GM21717 (cell line): Measurements from ENCODE around the gene STX4.
"Not testable (repeated sequence)": the region's sequence is repeated elsewhere in the genome, so short reads cannot be mapped to it uniquely, and the experiment has no call there.

Experiments
- ATAC-seq: cut with Tn5 transposase; IDR thresholded peaks from one replicate; pipeline ENCODE4 v1.9.1; 2021; ENCODE audit warnings: mild to moderate bottlenecking, moderate library complexity; ENCODE audit not compliant: unreplicated experiment

The STX4 gene

DNA sequence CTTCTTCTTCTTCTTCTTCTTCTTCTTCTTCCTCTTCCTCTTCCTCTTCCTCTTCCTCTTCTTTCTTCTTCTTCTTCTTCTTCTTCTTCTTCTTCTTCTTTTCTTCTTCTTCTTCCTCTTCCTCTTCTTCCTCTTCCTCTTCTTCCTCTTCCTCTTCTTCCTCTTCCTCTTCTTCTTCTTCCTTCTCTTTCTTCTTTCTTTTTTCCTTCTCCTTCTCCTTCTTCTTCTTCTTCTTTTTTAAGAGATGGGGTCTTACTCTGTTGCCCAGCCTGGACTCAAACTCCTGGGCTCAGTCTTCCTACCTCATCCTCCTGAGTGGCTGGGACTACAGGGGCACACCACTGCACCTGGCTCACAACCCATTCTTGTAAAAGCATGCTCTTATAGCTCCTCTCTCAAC, 20.1 kb upstream of the STX4 start:
- ATAC-seq = not testable (repeated sequence)

DNA sequence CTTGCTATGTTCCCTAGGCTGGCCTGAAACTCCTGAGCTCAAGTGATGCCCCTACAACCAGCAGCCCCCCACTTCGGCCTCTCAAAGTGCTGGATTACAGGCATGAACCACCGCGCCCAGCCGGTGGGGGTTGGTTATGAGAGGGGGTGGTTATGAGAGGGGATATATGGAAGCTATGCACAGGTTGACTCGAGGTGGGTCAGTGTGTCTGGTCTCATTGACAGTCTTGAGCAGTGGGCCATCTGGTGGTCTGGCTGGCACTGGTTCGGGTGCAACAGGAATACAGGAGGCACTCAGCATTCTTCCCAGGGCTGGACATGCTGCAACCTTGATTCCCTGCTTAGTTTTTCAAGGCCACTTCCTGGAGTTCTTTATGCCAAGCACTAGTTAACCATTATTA, 17.3 kb upstream of the STX4 start:
- ATAC-seq = no peak

DNA sequence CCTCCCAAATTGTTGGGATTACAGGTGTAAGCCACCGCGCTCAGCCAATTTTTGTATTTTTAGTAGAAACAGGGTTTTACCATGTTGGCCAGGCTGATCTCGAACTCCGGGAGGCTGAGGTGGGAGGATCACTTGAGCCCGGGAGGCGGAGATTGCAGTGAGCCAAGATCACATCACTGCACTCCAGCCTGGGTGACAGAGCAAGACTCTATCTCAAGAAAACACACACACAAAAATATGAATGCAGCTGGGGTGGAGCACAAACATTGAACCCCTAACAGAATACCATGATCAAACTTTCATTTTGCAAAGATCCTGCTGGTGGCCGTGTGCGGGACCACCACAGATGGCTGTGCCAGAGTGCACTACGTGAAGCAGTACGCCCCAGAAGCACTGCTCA, 15.6 kb upstream of the STX4 start:
- ATAC-seq = not testable (repeated sequence)

DNA sequence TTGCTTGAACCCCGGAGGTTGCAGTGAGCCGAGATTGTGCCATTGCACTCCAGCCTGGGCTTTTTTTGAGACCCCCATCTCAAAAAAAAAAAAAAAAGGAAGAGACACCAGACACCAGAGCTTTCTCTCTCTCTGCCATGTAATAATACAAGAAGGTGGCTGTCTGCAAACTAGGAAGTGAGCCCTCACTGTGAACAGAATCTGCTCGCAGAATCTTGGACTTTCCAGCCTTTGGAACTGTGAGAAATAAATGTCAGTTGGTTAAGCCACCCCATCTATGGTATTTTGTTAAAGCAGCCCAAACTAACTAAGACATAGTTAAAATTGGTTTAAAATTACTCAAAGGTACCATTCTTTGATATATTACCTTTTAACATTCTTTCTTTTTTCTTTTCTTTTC, 12.8 kb upstream of the STX4 start:
- no peak for ATAC-seq

DNA sequence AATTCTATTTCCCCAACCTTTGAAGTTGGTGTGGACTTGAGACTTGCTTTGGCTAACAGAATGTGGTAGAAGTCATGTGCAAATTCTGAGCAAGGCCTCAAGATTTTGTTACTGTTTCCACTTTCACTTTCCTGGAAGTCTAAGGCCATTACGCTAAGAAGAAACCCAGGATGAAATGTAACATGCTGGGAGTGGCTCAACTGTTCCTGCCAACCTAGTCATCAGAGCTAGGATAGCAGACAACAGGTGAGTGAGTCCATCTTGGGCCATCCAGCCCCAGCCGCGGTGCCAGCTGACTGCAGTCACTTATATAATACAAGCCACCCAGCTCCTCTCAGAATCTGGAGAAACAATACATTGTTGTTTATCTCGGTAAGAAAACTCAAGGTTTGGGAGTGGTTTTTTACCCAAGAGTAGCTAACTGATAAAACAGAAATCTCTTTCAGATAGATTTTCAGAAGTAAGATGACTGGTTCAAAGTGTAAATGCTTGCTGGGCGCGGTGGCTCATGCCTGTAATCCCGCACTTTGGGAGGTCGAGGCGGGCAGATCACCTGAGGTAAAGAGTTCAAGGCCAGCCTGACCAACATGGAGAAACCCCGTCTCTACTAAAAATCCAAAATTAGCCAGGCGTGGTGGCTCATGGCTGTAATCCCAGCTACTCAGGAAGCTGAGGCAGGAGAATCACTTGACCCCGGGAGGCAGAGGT, 10.7 kb upstream of the STX4 start:
- ATAC-seq = no peak

DNA sequence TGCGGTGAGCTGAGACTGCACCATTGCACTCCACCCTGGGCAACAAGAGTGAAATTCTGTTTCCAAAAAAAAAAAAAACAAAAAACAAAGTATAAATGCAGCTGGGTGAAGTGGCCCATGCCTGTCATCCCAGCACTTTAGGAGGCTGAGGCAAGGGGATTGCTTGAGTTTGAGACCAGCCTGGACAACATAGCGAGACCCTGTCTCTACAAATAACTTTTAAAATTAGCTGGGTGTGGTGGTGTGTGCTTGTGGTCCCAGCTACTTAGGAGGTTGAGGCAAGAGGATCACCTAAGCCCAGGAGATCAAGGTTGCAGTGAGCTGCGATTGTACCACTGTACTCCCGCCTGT, 10.1 kb upstream of the STX4 start:
- ATAC-seq = no peak

DNA sequence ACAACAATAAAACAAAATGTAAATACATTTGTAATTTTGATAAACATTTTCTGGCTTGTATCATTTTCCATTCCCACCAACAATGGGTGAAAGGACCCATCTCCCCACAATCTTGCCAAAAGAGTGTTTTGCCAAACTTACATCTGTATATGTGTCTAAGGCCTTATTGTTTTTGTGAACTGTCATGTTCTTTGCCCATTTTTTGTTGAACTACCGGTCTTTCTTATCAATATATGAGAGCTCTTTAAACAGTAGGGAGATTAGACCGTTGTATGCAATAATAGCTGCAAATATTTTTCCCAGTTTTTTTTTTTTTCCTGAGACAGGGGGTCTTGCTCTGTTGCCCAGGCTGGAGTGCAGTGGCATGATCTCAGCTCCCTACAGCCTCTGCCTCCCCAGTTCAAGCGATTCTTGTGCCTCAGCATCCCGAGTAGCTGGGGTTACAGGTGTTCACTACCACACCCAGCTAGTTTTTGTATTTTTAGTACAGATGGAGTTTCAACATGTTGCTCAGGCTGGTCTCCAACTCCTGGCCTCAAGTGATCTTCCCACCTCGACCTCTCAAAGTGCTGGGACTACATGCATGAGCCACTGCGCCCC, 9.6 kb upstream of the STX4 start:
- ATAC-seq = no peak

DNA sequence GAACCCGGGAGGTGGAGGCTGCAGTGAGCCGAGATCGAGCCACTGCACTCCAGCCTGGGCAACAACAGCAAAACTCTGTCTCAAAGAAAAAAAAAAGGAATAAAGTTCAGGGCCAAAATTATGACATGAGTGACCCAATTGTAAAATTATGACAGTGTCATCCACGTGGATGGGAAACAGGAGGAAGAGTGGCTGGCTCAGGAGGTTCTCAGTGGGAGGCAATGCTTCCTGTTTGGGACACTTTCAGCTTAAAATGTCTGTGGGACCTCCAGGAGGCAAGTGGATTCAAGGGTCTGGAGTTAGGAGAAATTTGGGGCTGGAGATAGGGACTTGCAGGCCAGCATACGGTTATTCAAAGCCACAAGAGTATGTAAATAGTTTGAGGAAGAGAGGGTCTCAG, 8.0 kb upstream of the STX4 start:
- no peak for ATAC-seq

DNA sequence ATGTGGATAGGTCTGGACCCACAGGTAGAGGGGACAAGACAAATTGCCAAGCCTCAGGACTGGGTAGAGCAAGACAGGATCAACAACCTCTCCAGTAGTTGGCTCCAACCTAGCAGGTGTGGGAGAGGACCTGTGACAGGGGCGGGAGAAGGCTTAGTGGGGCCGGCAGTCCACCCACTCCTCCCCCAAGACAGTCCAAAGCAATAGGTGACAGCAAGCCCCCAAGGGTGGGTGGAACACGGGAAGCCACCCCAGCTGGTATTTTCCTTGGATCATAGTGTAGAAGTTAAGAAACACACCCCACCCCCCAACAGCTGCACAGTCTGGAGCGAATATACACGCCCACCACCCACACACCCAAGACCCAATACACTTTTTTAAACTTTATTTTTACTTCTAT, 4.1 kb upstream of the STX4 start:
- no peak for ATAC-seq

DNA sequence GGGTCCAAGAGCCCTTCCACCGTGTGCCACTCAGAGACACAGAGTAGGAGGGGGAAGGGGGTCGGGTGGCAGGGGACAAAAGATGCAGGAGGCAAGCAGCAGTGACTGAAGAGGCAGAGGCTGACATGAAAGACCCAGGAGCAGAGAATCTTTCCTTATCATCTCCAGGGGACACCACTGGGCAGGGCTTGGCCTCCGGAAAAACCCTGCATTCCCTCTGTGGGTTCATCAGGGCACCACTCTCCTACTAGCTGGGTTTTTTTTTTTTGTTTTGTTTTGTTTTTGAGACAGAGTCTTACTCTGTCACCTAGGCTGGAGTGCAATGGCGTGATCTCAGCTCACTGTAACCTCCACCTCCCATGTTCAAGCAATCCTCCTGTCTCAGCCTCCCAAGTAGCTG, 2.1 kb upstream of the STX4 start:
- no peak for ATAC-seq

DNA sequence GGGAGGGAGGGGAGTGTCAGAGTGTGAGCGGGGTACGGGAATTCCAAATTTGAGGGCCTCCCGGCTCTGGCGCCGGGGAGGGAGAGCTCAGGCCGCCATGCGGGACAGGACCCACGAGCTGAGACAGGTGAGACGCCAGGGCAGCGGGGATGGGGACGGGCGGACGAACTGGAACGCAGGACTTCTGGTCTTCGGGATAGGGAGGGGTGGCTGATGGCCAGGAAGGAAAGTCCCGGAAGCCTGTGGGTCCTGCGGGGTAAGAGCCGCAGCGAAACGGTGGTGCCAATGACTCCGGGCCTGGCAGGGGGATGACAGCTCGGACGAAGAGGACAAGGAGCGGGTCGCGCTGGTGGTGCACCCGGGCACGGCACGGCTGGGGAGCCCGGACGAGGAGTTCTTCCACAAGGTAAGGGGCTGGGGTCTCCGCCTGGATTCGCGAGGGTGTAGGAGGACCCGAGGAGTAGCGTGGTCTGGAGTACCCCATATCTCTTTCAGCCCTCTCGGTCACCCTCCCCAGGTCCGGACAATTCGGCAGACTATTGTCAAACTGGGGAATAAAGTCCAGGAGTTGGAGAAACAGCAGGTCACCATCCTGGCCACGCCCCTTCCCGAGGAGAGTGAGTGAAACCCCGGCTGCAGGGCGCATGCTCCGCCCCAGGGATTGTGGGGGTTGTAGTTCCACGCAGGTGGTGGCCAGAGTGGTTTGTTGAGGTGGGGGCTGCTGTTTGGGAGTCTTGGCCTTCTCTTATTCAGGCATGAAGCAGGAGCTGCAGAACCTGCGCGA, 543 bp downstream of the STX4 start:
- ATAC-seq = peak; percentile 39

DNA sequence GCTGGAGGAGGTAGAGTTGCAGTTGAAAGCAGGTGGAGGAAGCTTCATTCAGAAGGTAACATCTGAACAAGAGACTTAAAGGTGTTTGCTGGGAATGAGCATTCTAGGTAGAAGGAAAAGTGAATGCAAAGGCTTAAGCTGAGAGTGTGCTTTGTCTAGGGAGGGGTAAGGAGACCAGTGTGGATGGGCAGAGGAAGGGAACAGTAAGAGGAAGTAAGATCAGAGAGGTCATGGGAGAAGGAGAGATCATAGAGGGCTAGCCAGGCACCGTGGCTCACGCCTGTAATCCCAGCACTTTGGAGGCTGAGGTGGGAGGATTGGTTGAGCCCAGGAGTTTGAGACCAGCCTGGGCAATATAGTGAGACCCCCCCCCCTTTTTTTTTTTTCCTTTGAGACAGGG, 3.3 kb downstream of the STX4 start:
- no peak for ATAC-seq

DNA sequence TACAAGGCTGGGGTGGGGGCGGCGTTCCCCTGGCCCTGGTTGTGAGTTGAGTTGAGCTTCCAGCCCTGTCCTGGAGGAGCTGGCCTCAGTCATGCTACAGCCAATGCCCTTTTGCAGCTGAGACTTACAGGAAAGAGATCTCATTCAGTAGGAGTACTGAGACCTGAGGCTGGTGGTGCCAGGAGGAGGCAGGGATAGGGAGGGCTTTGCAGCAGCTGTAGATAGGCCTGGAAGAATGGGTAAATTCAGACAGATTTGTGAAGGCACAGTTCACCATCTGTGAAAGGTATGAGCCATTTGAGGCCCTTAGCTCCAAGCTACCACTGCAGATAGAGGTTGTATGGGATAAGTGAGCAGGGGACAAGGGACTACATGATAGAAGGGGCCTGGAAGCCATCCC, 5.6 kb downstream of the STX4 start:
- ATAC-seq = no peak

DNA sequence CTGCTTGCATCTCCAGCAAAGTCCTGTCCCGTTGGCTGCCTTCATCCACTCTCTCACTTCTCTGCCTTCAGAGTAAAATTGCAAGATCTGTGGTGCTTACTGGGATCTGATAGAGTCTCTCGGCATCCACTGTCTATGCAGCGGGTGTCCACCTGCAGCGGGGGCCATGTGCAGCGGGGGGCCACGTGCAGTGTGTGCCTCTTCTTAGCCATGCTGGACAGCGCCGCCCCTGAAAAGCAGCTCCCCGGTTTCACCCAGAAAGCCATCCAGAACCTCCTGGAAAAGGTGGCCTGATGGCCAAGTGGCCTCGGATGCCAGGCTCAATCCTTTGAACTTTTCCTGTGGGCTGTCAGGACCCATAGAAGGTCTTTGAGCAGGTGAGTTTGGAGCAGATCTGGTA, 9.5 kb downstream of the STX4 start:
- no peak for ATAC-seq

DNA sequence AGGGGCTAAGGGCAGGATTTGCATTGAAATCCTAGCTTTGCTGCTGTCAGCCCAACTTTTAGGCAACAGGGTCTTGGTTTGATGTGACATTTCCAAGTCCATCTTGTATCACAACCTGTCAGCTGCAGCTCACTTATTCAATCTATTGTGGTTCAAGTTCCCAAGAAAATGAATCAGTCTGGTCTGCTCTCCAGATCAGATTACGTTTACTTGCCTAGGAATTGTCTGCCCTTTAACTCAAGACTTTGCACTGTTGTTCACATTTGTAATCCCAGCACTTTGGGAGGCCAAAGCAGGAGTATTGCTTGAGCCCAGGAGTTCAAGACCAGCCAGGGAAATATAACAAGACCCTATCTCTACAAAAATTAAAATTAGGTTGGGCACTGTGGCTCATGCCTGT, 10.0 kb downstream of the STX4 start:
- ATAC-seq = no peak

DNA sequence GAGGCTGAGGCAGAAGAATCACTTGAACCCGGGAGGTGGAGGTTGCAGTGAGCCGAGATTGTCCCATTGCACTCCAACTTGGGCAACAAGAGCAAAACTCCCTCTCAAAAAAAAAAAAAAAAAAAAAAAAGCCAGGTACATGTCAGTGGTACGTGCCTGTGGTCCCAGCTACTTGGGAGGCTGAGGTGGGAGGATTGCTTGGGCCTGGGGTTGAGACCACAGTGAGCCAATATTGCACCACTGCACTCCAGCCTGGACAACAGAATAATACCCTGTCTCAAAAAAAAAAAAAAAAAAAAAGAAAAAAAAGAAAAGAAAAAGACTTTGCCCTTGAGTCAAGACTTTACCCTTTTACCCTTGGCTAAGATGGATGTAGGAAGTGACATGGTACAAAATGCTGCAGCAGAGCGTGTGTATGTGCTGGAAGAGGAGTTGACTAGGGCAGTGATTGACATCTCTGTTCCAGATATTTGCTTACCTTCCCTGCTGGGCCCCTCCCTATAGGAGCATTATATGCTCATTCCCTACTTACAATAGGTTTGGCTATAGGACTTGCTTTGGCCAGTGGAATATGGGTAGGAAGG, 10.6 kb downstream of the STX4 start:
- no peak for ATAC-seq

DNA sequence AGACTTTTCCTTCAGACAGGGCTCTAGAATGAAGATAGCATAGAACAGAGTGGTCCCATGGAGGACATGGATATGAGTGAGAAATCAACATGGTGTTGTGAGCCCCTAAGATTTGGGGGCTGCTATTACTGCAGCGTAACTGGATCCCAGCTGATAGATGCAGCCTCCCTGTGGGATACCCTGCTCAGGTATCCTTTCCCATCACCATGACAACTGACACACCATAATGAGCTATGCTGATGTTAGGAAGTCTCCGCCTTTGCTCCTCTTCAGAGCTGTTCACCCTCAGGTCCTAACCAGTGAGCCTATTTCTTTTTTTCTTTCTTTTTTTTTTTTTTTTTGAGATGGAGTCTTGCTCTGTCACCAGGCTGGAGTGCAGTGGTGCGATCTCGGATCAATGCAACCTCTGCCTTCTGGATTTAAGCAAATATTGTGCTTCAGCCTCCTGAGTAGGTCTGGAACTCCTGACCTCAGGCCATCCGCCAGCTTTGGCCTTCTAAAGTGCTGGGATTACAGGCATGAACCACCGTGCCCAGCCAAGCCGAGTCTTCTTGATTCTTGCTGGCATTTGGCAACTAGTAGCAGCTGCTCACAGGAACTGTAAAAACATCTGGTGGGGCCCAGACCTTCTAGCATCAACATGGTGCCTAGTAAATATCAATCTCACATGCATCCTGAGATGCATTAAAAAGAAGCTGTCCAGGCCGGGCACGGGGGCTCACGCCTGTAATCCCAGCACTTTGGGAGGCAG, 17.1 kb downstream of the STX4 start:
- ATAC-seq = no peak

DNA sequence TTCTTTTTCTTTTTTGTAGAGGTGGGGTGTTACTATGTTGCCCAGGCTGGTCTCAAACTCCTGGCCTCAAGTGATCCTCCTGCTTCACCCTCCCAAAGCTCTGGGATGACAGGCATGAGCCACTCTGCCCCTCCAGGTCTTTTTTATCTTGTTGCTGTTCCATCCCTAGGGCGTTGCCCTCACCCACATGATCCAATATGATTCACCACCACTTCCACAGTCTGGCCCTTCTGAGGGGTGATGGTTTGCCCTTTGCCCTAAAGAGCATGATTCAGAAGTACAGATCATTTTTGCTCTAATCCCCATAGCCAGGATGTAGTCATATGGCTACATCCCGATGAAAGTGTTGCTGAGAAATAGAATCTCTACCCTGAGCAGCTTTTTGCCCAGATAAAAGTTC, 18.8 kb downstream of the STX4 start:
- no peak for ATAC-seq

DNA sequence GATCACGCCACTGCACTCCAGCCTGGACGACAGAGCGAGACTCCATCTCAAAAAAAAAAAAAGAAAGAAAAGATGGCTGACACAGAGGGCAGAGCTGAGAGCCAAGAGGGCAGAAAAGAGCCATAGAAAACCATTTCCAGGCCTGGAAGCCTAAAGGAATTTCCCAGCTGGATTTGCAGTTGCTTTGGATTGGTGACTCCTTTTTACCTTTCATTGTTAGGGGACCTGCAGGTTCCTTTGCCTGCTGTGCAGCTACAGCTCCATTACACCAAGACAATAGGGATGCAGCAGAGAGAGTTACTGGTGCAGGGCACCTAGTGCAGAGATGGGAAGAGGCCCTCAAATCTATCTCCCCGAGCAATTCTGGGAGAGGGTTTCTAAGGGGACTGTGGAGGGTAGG, 22.3 kb downstream of the STX4 start:
- no peak for ATAC-seq

DNA sequence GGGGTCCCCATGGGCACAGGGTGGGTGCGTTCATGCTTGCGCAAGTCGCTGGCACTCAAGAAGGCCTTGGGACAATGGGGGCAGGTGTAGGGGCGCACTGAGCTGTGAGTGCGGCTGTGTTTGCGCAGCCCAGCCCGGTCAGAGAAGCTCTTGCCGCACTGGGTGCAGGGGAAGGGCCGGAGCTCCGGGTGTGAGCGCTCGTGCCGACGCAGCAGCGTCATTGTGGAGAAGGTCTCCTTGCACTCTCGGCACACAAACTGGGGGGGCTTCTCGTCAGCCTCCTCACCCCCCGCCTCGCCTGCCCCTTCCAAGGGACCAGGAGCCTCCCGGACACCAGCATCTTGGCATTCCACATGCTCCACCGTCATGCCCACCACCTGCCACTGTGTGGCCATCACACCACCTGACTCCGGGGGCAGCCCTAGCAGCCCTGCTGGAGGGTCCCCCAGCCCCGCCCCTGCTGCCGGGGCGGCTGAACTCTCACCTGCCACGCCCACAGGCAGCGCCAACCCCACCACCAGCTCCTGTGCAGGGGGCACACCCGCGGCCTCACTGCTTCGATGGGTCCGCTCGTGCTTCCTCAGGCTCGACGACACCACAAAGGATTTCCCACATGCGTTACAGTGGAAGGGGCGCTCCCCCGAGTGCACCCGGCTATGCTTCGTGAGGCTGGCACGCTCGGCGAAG, 27.9 kb downstream of the STX4 start:
- no peak for ATAC-seq
